WTC11 (cell line): Measurements from ENCODE around the gene HEPACAM. TPM values are rescaled to one million over a fixed set of nuclear protein-coding genes. Genes with fewer than 3 reads are reported as not detected.

Experiments used
- ATAC-seq: fragments of 200-7000 bp; cut with Tn5 transposase; 2 replicates; pipeline ENCODE4 v1.10.0; 2021; ENCODE audit warnings: mild to moderate bottlenecking, moderate library complexity
- CTCF ChIA-PET: fragments of 300-600 bp; sonication (Branson Sonifier 250); formaldehyde crosslinking; loops from one replicate; lab custom pipeline; 2021; ENCODE audit warnings: antibody characterized with exemption; lab: Charles Lee
- POLR2A ChIA-PET: fragments of 350-600 bp; sonication (Branson Sonifier 250); formaldehyde crosslinking; loops from one replicate; lab custom pipeline; 2021; ENCODE audit warnings: antibody characterized with exemption; lab: Charles Lee
- DNase-seq: peaks from one replicate; pipeline ENCODE4 v3.0.0; 2021; ENCODE audit warnings: low spot score
- H3K27ac Mint-ChIP-seq: 2 replicates; pipeline ENCODE4 v1.8.0; 2021; ENCODE audit warnings: mixed read lengths
- H3K27me3 Mint-ChIP-seq: 2 replicates; pipeline ENCODE4 v1.8.0; 2021; ENCODE audit warnings: low read depth, mild to moderate bottlenecking, moderate library complexity, mixed read lengths
- H3K36me3 Mint-ChIP-seq: 2 replicates; pipeline ENCODE4 v1.8.0; 2021; ENCODE audit warnings: mixed read lengths
- H3K4me1 Mint-ChIP-seq: 2 replicates; pipeline ENCODE4 v1.8.0; 2022; ENCODE audit warnings: mixed read lengths
- H3K4me3 Mint-ChIP-seq: 2 replicates; pipeline ENCODE4 v1.8.0; 2021; ENCODE audit warnings: mild to moderate bottlenecking, moderate library complexity, mixed read lengths
- H3K9me3 Mint-ChIP-seq: 2 replicates; pipeline ENCODE4 v1.8.0; 2021; ENCODE audit warnings: mixed read lengths
- IRF2 ChIP-seq: sonication (generic); formaldehyde crosslinking; IDR thresholded peaks from 2 replicates; pipeline ENCODE4 v1.8.0; 2022; ENCODE audit warnings: low read depth, missing genetic modification reagents, borderline replicate concordance
- JUN ChIP-seq: sonication (generic); formaldehyde crosslinking; IDR thresholded peaks from 2 replicates; pipeline ENCODE4 v1.8.0; 2023; ENCODE audit warnings: mild to moderate bottlenecking, missing genetic modification reagents
- NFE2L1 ChIP-seq: sonication (generic); formaldehyde crosslinking; IDR thresholded peaks from 2 replicates; pipeline ENCODE4 v1.8.1; 2023; ENCODE audit warnings: missing genetic modification reagents
- NR2C2 ChIP-seq: sonication (generic); formaldehyde crosslinking; IDR thresholded peaks from 2 replicates; pipeline ENCODE4 v1.8.0; 2022; ENCODE audit warnings: mild to moderate bottlenecking, missing genetic modification reagents
- SMAD3 ChIP-seq: sonication (generic); formaldehyde crosslinking; IDR thresholded peaks from 2 replicates; pipeline ENCODE4 v1.8.0; 2022; ENCODE audit warnings: missing genetic modification reagents, mild to moderate bottlenecking, borderline replicate concordance
- ZNF396 ChIP-seq: fragments of 250-450 bp; sonication (Bioruptor Pico); IDR thresholded peaks from 2 replicates; pipeline ENCODE4 v1.8.0; 2021; ENCODE audit warnings: mild to moderate bottlenecking, moderate library complexity, borderline replicate concordance
- total RNA-seq: library from RNA; stranded (reverse); gene quantifications from 3 replicates; pipeline ENCODE4 v1.2.3, GENCODE V29; 2021
- TF ChIP-seq, protein P1 (sequence below): sonication (generic); formaldehyde crosslinking; IDR thresholded peaks from 2 replicates; pipeline ENCODE4 v1.8.0; 2023; ENCODE audit warnings: missing genetic modification reagents, mild to moderate bottlenecking, borderline replicate concordance
- TF ChIP-seq, protein P2 (sequence below): fragments of 250-450 bp; sonication (Bioruptor Pico); IDR thresholded peaks from 2 replicates; pipeline ENCODE4 v1.9.0; 2021; ENCODE audit warnings: moderate library complexity, mild to moderate bottlenecking, inconsistent platforms, borderline replicate concordance
- TF ChIP-seq, protein P3 (sequence below): sonication (generic); formaldehyde crosslinking; IDR thresholded peaks from 2 replicates; pipeline ENCODE4 v1.8.0; 2023; ENCODE audit warnings: mild to moderate bottlenecking, missing genetic modification reagents

Gene HEPACAM
- total RNA-seq, 1 experiment from 2014 or later = not detected

DNA sequence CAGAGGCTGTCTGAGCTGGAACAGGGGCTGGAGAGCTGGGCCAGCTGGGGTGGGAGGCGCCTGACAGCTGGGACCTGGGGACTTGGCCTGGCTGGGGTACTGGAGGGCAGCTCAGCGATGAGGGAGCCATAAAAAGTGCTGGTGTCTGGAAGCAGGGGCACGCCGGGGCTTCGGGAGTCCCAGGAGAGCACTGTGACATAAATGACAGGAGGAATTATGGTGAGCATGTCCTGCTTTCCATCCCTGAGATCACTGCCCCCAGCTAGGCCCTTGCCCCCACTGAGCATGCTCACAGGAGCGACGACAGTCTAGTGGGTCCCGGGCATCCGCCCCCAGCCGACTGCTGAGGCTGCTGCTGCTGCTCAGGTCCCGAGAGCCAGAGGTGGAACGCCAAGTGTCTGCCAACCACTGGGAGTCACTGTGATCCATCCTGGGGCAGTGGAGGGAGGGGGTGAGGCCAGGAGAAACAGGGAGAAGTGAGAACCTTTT is 44.4 kb downstream of the HEPACAM start (continued):
- TF ChIP-seq, protein P1, sequence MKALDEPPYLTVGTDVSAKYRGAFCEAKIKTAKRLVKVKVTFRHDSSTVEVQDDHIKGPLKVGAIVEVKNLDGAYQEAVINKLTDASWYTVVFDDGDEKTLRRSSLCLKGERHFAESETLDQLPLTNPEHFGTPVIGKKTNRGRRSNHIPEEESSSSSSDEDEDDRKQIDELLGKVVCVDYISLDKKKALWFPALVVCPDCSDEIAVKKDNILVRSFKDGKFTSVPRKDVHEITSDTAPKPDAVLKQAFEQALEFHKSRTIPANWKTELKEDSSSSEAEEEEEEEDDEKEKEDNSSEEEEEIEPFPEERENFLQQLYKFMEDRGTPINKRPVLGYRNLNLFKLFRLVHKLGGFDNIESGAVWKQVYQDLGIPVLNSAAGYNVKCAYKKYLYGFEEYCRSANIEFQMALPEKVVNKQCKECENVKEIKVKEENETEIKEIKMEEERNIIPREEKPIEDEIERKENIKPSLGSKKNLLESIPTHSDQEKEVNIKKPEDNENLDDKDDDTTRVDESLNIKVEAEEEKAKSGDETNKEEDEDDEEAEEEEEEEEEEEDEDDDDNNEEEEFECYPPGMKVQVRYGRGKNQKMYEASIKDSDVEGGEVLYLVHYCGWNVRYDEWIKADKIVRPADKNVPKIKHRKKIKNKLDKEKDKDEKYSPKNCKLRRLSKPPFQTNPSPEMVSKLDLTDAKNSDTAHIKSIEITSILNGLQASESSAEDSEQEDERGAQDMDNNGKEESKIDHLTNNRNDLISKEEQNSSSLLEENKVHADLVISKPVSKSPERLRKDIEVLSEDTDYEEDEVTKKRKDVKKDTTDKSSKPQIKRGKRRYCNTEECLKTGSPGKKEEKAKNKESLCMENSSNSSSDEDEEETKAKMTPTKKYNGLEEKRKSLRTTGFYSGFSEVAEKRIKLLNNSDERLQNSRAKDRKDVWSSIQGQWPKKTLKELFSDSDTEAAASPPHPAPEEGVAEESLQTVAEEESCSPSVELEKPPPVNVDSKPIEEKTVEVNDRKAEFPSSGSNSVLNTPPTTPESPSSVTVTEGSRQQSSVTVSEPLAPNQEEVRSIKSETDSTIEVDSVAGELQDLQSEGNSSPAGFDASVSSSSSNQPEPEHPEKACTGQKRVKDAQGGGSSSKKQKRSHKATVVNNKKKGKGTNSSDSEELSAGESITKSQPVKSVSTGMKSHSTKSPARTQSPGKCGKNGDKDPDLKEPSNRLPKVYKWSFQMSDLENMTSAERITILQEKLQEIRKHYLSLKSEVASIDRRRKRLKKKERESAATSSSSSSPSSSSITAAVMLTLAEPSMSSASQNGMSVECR (CRISPR knock-in tag) = no peak
- no peak for TF ChIP-seq ZNF396 (CRISPR knock-in tag)
- no peak for TF ChIP-seq NFE2L1

DNA sequence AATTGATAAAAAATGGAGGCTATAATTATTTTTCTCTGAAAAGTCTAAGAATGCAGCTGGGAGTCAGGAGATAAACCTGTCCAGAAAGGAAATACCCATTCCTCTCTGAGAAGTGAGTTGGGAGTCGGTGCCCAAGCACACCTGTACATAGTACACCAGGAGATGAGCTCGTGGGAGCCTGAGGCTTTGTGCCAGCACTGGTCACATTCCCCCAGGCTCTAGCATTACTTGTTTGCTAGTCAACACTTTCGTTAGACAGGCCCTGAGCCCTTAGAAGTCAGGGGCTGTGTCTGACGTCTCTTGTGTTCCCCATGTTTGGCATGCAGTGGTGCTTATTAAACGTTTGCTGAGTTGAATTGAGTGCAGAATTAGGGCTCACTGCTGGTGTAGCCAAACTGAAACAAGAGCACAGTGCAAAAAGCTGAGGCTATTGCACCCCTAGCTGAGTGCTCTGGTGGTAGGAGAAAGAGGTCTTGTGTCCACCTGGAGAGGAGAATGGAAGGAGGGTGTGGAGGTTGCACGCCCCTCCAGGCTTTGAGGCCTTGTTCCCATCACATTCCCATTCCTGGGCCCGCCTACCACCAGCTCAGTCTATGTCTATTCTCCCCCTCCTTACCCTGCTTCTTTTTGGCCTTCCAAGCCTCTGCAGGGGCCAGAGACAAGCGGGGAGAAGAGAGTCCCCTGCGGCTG is 45.0 kb downstream of the HEPACAM start:
- Mint-ChIP-seq H3K4me3 (no peak overlapping the region), H3K27ac (no peak overlapping the region), H3K36me3 (no peaks in the 10 kb centered on the region), H3K4me1 (no peaks in the 10 kb centered on the region), H3K27me3 (peaks cover 29% of the 10 kb centered on the region), H3K9me3 (no peaks in the 10 kb centered on the region)
- no peak for DNase-seq
- TF ChIP-seq NR2C2 (no peak), SMAD3 (no peak), JUN (CRISPR knock-in tag) (no peak)
- ChIA-PET CTCF (interaction anchor here (0.5 to 2.0 kb wide), 7 partner anchors 9 to 200 kb away, joined by 3 to 13 read pairs (median 4); partner anchors contain the start of gene CCDC15), POLR2A (no interaction called here)
- no peak for ATAC-seq

DNA sequence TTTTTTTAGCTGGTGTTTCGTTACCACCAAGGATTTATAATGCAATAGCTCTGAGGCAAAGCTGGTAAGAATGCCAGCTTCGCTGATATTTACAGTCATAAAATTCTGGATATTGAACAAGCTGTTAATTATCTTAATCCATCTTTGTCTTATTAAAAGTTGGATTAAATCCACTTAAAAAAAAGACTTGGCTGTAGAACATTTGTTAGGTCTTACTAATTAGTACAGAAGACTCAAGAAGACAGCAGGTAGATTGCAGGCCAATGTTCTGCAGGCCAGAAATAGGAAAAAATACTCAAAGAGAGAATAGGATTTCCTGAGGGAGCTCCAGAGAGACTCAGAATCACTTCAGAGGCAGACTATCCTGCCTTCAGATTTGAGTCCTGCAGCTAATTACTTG is 45.7 kb downstream of the HEPACAM start:
- Mint-ChIP-seq H3K4me3 (no peak overlapping the region), H3K4me1 (no peaks in the 10 kb centered on the region), H3K9me3 (no peaks in the 10 kb centered on the region), H3K27me3 (peaks cover 34% of the 10 kb centered on the region), H3K27ac (no peak overlapping the region), H3K36me3 (no peaks in the 10 kb centered on the region)
- POLR2A ChIA-PET = no interaction called here
- TF ChIP-seq, protein P2, sequence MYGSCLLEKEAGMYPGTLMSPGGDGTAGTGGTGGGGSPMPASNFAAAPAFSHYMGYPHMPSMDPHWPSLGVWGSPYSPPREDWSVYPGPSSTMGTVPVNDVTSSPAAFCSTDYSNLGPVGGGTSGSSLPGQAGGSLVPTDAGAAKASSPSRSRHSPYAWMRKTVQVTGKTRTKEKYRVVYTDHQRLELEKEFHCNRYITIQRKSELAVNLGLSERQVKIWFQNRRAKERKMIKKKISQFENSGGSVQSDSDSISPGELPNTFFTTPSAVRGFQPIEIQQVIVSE (CRISPR knock-in tag) = no peak
- DNase-seq = no peak
- no peak for ATAC-seq
- CTCF ChIA-PET = interaction anchor here (1.5 to 2.0 kb wide), 2 partner anchors 10 to 64 kb away, joined by 3 to 6 read pairs; partner anchors contain the start of gene CCDC15

DNA sequence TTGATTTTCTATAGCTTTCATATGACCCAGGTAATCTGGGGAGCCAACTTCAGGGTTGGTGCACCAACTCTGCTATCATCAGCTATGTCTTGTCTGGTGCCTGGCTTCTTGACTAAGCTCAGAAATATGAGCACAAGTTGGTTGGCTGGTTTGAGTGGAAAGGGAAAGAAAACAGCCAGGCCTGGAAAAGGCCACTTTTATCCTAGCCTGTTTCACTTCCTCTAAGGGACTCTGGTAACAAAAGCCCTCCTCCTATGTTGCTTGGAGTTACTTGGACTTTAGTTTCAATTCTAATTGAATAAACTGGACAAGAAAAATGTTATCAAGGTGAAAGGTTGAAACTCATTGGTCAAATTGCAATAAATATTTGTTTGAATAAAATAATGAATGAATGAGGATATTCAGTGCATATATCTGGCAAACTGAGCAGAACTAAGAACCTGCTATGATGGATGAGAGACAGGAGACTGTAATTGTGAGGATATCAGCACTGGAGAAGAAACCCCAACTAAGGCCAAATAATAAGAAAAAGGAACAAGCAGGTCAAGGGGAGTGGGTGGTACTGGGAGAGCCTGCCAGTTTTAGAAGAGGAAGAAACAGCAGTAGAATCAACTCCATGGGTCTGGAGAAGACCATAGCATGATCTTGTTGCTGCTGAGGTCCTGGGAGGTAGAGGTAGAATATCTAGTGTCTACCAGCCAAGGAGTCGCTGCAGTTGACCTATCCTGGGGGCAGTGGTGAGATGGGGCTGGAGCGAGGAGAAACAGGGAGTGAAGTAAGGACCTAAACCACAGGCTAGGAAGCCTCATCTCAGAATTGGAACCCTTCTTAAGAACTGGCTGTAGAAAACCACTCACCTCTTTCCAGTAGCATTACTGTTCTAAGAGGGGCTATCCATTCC is 46.4 kb downstream of the HEPACAM start:
- Mint-ChIP-seq H3K9me3 (no peaks in the 10 kb centered on the region), H3K36me3 (no peaks in the 10 kb centered on the region), H3K27me3 (peaks cover 38% of the 10 kb centered on the region), H3K4me3 (no peak overlapping the region), H3K27ac (no peak overlapping the region), H3K4me1 (0 out of 2 replicates have a peak, but pooled peaks cover 1% of the 10 kb centered on the region)
- POLR2A ChIA-PET = no interaction called here
- CTCF ChIA-PET = interaction anchor here (1.5 to 3.4 kb wide), 3 partner anchors 11 to 65 kb away, joined by 3 to 20 read pairs (median 6); partner anchors contain the start of gene CCDC15
- TF ChIP-seq IRF2 (no peak), JUN (CRISPR knock-in tag) (no peak)
- TF ChIP-seq, protein P3, sequence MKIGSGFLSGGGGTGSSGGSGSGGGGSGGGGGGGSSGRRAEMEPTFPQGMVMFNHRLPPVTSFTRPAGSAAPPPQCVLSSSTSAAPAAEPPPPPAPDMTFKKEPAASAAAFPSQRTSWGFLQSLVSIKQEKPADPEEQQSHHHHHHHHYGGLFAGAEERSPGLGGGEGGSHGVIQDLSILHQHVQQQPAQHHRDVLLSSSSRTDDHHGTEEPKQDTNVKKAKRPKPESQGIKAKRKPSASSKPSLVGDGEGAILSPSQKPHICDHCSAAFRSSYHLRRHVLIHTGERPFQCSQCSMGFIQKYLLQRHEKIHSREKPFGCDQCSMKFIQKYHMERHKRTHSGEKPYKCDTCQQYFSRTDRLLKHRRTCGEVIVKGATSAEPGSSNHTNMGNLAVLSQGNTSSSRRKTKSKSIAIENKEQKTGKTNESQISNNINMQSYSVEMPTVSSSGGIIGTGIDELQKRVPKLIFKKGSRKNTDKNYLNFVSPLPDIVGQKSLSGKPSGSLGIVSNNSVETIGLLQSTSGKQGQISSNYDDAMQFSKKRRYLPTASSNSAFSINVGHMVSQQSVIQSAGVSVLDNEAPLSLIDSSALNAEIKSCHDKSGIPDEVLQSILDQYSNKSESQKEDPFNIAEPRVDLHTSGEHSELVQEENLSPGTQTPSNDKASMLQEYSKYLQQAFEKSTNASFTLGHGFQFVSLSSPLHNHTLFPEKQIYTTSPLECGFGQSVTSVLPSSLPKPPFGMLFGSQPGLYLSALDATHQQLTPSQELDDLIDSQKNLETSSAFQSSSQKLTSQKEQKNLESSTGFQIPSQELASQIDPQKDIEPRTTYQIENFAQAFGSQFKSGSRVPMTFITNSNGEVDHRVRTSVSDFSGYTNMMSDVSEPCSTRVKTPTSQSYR = no peak
- ATAC-seq (no peak), DNase-seq (no peak)
